Measurements from ENCODE around the gene RTP2.

Gene RTP2

DNA sequence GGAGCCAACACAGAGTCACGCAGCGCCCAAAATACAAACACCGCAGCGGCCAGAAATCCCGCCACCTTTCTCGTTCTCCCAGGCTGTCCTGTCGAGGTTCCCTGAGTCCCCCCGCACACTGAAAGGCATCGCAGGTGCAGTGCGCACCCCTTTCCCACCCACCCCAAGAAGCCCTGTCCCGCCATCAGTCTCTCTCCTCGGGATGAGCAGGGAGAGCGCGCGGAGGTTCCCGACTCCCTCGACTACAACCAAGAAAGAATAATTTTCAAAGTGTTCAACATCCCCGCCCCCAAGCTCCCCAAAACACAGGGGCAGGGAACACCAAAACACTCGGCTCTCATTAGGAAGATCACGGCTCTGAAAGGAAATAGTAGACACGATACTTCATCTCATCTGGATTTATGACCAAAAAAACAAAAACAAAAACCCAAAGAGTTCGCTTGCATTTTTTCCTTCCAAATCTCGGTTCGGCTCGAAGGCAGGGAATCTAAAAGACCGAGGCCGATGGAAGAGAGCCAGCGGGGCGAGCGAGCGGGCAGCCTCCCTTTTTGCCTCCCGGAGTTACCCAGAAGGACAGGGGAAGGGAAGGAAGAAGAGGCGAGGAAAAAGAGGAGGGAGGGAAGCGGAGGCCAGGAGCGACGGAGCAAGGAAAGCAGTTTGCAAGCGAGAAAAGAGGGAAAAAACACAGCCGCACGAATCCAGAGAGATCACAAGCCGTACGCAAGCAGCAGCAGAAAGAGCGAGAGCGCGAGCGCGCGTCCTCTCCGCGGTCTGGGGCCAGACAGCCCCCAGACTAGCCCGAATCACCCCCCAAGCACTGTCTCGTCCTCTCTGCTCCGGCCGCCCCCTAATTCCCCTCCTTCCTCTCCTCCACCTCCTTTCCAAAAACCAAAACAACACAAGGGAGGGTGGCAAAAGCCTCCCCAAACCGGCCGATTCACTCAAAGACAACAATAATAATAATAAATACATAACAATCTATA is 42.1 kb upstream of the RTP2 start:
- H3K23ac ChIP-seq (ENCODE audit: low read length in 2 of 2), result peak overlapping the region in 1 of 2 experiments; percentile 90
- no peaks in the 10 kb centered on the region for H3K27me3 ChIP-seq (ENCODE audit: control insufficient read depth in 1 of 2, insufficient read depth in 1 of 2, low read length in 2 of 2)
- H3K9ac ChIP-seq (ENCODE audit: low read length), result peak overlapping the region; percentile 100
- H2BK5ac ChIP-seq (ENCODE audit: low read depth, low read length, poor library complexity, severe bottlenecking), result peak overlapping the region; percentile 33
- peak overlapping the region; percentile 75 for H3K4me2 ChIP-seq (ENCODE audit: low read length, poor library complexity, severe bottlenecking)
- WGBS, result under 1% methylated on average over 53 of the region's 55 CpGs
- peak overlapping the region; percentile 95 for H3K27ac ChIP-seq (ENCODE audit: low read length, poor library complexity, severe bottlenecking)
- peak overlapping the region; percentile 96 for H4K91ac ChIP-seq (ENCODE audit: low read length)
- peak overlapping the region; percentile 96 for H4K8ac ChIP-seq (ENCODE audit: low read length)
- H3K18ac ChIP-seq (ENCODE audit: low read depth in 1 of 2, low read length in 2 of 2), result peak overlapping the region; percentile 87 to 88
- DNase-seq, result peak; percentile 69
- H3K4me3 ChIP-seq (ENCODE audit: insufficient read depth in 1 of 2, low read depth in 1 of 2, low read length in 2 of 2), result peak overlapping the region; percentile 68 to 92
- H3K4ac ChIP-seq (ENCODE audit: low read depth in 1 of 2, low read length in 2 of 2), result peak overlapping the region; percentile 71 to 92
- peak overlapping the region; percentile 62 to 77 for H2BK12ac ChIP-seq (ENCODE audit: low read length in 2 of 2)
- peak overlapping the region; percentile 37 to 43 for H3K14ac ChIP-seq (ENCODE audit: low read length in 2 of 2)
- H2AK5ac ChIP-seq (ENCODE audit: low read length, severe bottlenecking), result no peak overlapping the region
- H3K4me1 ChIP-seq (ENCODE audit: control insufficient read depth, insufficient read depth, low read depth, low read length), result peaks cover 10% of the 10 kb centered on the region
- peaks cover 4% of the 10 kb centered on the region for H3K79me1 ChIP-seq (replicated peaks; ENCODE audit: low read length, poor library complexity, severe bottlenecking)
- no peaks in the 10 kb centered on the region for H3K36me3 ChIP-seq (ENCODE audit: control insufficient read depth in 1 of 2, insufficient read depth in 2 of 2, low read depth in 1 of 2, low read length in 2 of 2)
- H2BK15ac ChIP-seq (ENCODE audit: low read depth, poor library complexity, severe bottlenecking), result peak overlapping the region; percentile 94
- no peaks in the 10 kb centered on the region for H3K9me3 ChIP-seq (ENCODE audit: control insufficient read depth, low read length)
- H2AFZ ChIP-seq (ENCODE audit: low read depth, low read length), result no peak overlapping the region
- H2BK120ac ChIP-seq (ENCODE audit: low read depth, low read length), result peak overlapping the region; percentile 21

DNA sequence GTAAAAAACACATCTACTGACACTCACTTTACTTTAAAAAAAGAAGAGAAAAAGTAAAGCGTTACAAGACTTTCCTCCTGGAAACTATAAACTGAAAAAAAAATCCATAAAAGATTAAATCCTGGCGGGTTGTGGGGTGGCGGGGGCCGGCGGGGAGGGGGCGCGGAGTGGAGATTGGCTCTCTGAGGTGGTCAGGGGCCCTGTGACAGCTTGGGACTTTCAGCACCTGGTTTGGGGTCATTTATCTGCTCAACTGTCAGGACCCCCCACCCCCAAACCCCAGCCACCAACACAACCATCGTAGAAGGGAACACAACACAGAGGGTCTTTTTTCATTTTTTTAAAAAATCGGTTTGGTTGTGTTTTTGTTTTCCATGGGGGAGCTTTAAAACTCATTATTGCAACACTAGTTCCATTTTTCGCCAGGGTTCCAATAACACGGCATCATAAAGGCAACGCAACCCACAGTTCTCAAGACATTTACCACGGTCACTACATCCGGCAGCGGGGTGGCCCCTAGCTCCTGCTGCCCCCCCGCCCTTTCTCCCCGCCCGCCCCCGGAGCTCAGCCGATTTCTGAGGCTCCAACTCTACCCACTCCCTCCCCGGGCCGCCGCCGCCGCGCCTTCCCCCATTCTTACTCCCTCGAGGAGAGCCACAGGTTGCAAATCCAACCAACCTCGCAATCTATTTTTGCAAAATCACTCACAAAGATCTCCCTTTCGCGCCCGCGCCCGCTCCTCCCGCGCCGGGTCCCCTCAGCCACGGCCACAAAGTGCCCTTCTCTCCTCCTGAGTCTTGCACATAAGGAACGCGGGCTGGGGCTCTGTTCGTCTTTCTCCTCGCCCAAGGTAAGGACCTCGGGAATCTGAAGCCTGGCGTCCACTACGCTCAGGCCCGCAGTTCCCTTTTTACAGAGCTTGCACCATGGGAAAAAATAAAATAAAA is 41.1 kb upstream of the RTP2 start:
- Histone ChIP-seq H3K14ac (ENCODE audit: low read length in 2 of 2) (peak overlapping the region in 1 of 2 experiments; percentile 87), H2AK5ac (ENCODE audit: low read length, severe bottlenecking) (no peak overlapping the region), H3K4me2 (ENCODE audit: low read length, poor library complexity, severe bottlenecking) (peak overlapping the region; percentile 75), H2AFZ (ENCODE audit: low read depth, low read length) (no peak overlapping the region), H4K91ac (ENCODE audit: low read length) (peak overlapping the region; percentile 73), H2BK15ac (ENCODE audit: low read depth, poor library complexity, severe bottlenecking) (no peak overlapping the region), H3K79me1 (replicated peaks; ENCODE audit: low read length, poor library complexity, severe bottlenecking) (peaks cover 4% of the 10 kb centered on the region), H3K9ac (ENCODE audit: low read length) (peak overlapping the region; percentile 100), H2BK5ac (ENCODE audit: low read depth, low read length, poor library complexity, severe bottlenecking) (no peak overlapping the region), H3K23ac (ENCODE audit: low read length in 2 of 2) (peak overlapping the region in 1 of 2 experiments; percentile 2), H3K4ac (ENCODE audit: low read depth in 1 of 2, low read length in 2 of 2) (peak overlapping the region; percentile 60 to 71), H4K8ac (ENCODE audit: low read length) (peak overlapping the region; percentile 45), H3K9me3 (ENCODE audit: control insufficient read depth, low read length) (no peaks in the 10 kb centered on the region), H3K27me3 (ENCODE audit: control insufficient read depth in 1 of 2, insufficient read depth in 1 of 2, low read length in 2 of 2) (no peaks in the 10 kb centered on the region), H2BK120ac (ENCODE audit: low read depth, low read length) (peak overlapping the region; percentile 73), H3K27ac (ENCODE audit: low read length, poor library complexity, severe bottlenecking) (peak overlapping the region; percentile 95), H3K4me3 (ENCODE audit: insufficient read depth in 1 of 2, low read depth in 1 of 2, low read length in 2 of 2) (peak overlapping the region; percentile 68 to 92), H3K4me1 (ENCODE audit: control insufficient read depth, insufficient read depth, low read depth, low read length) (peaks cover 10% of the 10 kb centered on the region), H3K36me3 (ENCODE audit: control insufficient read depth in 1 of 2, insufficient read depth in 2 of 2, low read depth in 1 of 2, low read length in 2 of 2) (no peaks in the 10 kb centered on the region), H2BK12ac (ENCODE audit: low read length in 2 of 2) (peak overlapping the region in 1 of 2 experiments; percentile 21), H3K18ac (ENCODE audit: low read depth in 1 of 2, low read length in 2 of 2) (peak overlapping the region; percentile 87 to 88)
- peak; percentile 70 for DNase-seq
- 6% methylated on average over 43 of the region's 45 CpGs for WGBS

DNA sequence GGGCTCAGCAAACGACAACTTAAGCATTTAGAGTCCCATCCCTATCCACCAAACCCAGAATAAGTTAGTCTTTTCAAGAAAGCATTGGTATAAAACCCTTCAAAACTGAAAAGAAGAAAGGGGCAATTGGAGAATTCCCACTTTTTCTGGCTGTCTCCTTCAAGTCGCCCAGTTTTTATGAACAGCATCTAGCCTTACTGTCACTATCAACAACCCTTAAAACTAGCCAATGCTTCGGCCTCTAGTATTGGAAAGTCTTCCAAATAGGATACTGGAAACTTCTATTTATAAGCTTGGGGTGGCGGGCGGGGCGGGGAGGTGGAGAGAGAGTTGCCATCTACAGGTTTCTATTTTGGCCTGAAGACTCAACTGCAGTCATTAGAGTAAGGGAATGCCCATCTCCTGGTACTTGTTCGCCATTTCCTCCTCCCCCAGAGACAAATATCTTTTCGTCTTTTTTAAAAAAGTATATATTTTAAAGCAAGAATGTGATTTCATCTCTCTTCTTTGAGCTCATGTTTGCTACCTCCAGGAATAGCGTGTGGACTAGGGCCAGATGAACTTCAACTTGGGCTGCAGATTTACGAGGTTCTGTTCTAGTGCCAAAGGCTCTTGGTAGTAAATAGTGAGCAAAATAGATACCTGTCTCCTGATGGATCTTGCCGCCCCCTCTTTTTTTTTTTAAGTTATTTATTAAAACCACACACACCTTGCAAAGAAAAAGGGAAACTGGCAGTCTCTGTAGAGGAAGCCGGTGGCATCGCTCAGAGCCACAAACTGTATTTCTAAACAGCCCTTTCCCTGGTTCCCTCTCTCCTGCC is 40.2 kb upstream of the RTP2 start:
- Histone ChIP-seq H2AFZ (ENCODE audit: low read depth, low read length) (no peak overlapping the region), H3K4me2 (ENCODE audit: low read length, poor library complexity, severe bottlenecking) (no peak overlapping the region), H4K91ac (ENCODE audit: low read length) (no peak overlapping the region), H3K4me3 (ENCODE audit: insufficient read depth in 1 of 2, low read depth in 1 of 2, low read length in 2 of 2) (peak overlapping the region in 1 of 2 experiments; percentile 86), H2AK5ac (ENCODE audit: low read length, severe bottlenecking) (no peak overlapping the region), H3K27me3 (ENCODE audit: control insufficient read depth in 1 of 2, insufficient read depth in 1 of 2, low read length in 2 of 2) (no peaks in the 10 kb centered on the region), H3K79me1 (replicated peaks; ENCODE audit: low read length, poor library complexity, severe bottlenecking) (peaks cover 4% of the 10 kb centered on the region), H2BK120ac (ENCODE audit: low read depth, low read length) (no peak overlapping the region), H2BK15ac (ENCODE audit: low read depth, poor library complexity, severe bottlenecking) (no peak overlapping the region), H3K14ac (ENCODE audit: low read length in 2 of 2) (no peak overlapping the region), H3K23ac (ENCODE audit: low read length in 2 of 2) (no peak overlapping the region), H3K27ac (ENCODE audit: low read length, poor library complexity, severe bottlenecking) (no peak overlapping the region), H2BK5ac (ENCODE audit: low read depth, low read length, poor library complexity, severe bottlenecking) (no peak overlapping the region), H3K9me3 (ENCODE audit: control insufficient read depth, low read length) (no peaks in the 10 kb centered on the region), H3K9ac (ENCODE audit: low read length) (peak overlapping the region; percentile 100), H4K8ac (ENCODE audit: low read length) (no peak overlapping the region), H3K36me3 (ENCODE audit: control insufficient read depth in 1 of 2, insufficient read depth in 2 of 2, low read depth in 1 of 2, low read length in 2 of 2) (no peaks in the 10 kb centered on the region), H3K4me1 (ENCODE audit: control insufficient read depth, insufficient read depth, low read depth, low read length) (peaks cover 10% of the 10 kb centered on the region), H3K18ac (ENCODE audit: low read depth in 1 of 2, low read length in 2 of 2) (no peak overlapping the region), H3K4ac (ENCODE audit: low read depth in 1 of 2, low read length in 2 of 2) (no peak overlapping the region), H2BK12ac (ENCODE audit: low read length in 2 of 2) (peak overlapping the region in 1 of 2 experiments; percentile 0)
- 75% methylated on average over 9 of the region's 13 CpGs for WGBS
- peak; percentile 38 for DNase-seq

All from mesenchymal stem cell (in vitro differentiated cells and primary cell).